GM19240 (cell line): ENCODE data around the gene KISS1.
A peak's percentile ranks its signal among the peaks of the same experiment; 100 is the strongest.

Source experiments
- DNase-seq: peaks from one replicate; pipeline ENCODE4 v3.0.0; 2011; ENCODE audit warnings: low spot score; ENCODE audit not compliant: insufficient read length

Gene KISS1

GRCh38 chr1:204192589-204193352 is 3.5 kb downstream of the KISS1 start:
- DNase-seq = no peak

GRCh38 chr1:204192046-204192445 is 4.2 kb downstream of the KISS1 start:
- DNase-seq = no peak

- DNase-seq = no peak
Measured at GRCh38 chr1:204191456-204191855, 4.8 kb downstream of the KISS1 start.

GRCh38 chr1:204190212-204191211 is 5.8 kb downstream of the KISS1 start:
- DNase-seq = no peak

- DNase-seq = no peak
Measured at GRCh38 chr1:204188959-204189639, 7.2 kb downstream of the KISS1 start.

- DNase-seq = no peak
Measured at GRCh38 chr1:204186597-204186996, 9.7 kb downstream of the KISS1 start.

- no peak for DNase-seq
Measured at GRCh38 chr1:204181116-204181515, 15.2 kb downstream of the KISS1 start.

GRCh38 chr1:204180133-204180532 is 16.2 kb downstream of the KISS1 start:
- DNase-seq = no peak

GRCh38 chr1:204178487-204179281 is 17.6 kb downstream of the KISS1 start:
- DNase-seq = no peak

GRCh38 chr1:204177133-204177532 is 19.2 kb downstream of the KISS1 start:
- no peak for DNase-seq

- DNase-seq = no peak
Measured at GRCh38 chr1:204176049-204176448, 20.2 kb downstream of the KISS1 start.

- no peak for DNase-seq
Measured at GRCh38 chr1:204174958-204175357, 21.3 kb downstream of the KISS1 start.

GRCh38 chr1:204172404-204173029 is 23.8 kb downstream of the KISS1 start:
- DNase-seq = no peak

GRCh38 chr1:204171751-204172178 is 24.5 kb downstream of the KISS1 start:
- DNase-seq = no peak

- no peak for DNase-seq
Measured at GRCh38 chr1:204170494-204171155, 25.7 kb downstream of the KISS1 start.

- no peak for DNase-seq
Measured at GRCh38 chr1:204169858-204170257, 26.4 kb downstream of the KISS1 start.

- no peak for DNase-seq
Measured at GRCh38 chr1:204167730-204168129, 28.6 kb downstream of the KISS1 start.

- DNase-seq = no peak
Measured at GRCh38 chr1:204166219-204166618, 30.1 kb downstream of the KISS1 start, which contains the start of gene REN. REN (minus strand) TSS chr1:204166337; CDS start chr1:204166293, 44 bp downstream.

- DNase-seq = peak; percentile 88
Measured at GRCh38 chr1:204162494-204163074, 33.7 kb downstream of the KISS1 start.
